PC-3 (cell line): Measurements from ENCODE around the gene HACD3. TPM values are rescaled to one million over a fixed set of nuclear protein-coding genes. Genes with fewer than 3 reads are reported as not detected.
"Not testable (repeated sequence)": the region's sequence is repeated elsewhere in the genome, so short reads cannot be mapped to it uniquely, and the experiment has no call there.

Experiments used
- ATAC-seq: fragments of 200-7000 bp; cut with Tn5 transposase; 2 replicates; pipeline ENCODE4 v1.9.1; 2020; ENCODE audit warnings: mild to moderate bottlenecking, moderate library complexity
- BruUV-seq: library from RNA; stranded (reverse); fragments of 400-500 nt; replicated peaks from 2 replicates; lab custom pipeline; 2021; lab: Mats Ljungman, UMichigan
- CTCF ChIA-PET: fragments of 300-600 bp; sonication (Branson Sonifier 250); formaldehyde crosslinking; loops from one replicate; lab custom pipeline; 2022; ENCODE audit warnings: antibody characterized with exemption; lab: Charles Lee
- POLR2A ChIA-PET: fragments of 300-600 bp; sonication (Branson Sonifier 250); formaldehyde crosslinking; loops from one replicate; lab custom pipeline; 2022; ENCODE audit warnings: antibody characterized with exemption; ENCODE audit not compliant: unreplicated experiment; lab: Charles Lee
- DNase-seq: peaks from one replicate; pipeline ENCODE4 v3.0.0-alpha.2; 2015
- H2AFZ ChIP-seq: fragments of 300-600 bp; sonication (generic); 2 replicates; pipeline ENCODE4 v1.6.0; 2016; ENCODE audit warnings: antibody characterized with exemption, low read length
- H3F3A ChIP-seq: fragments of 300-600 bp; sonication (generic); one replicate; pipeline ENCODE4 v1.6.0; 2017; ENCODE audit warnings: antibody characterized with exemption, low read length, control low read depth, mild to moderate bottlenecking; ENCODE audit not compliant: unreplicated experiment
- H3K27ac ChIP-seq: fragments of 300-600 bp; sonication (generic); 2 replicates; pipeline ENCODE4 v1.5.1; 2016; ENCODE audit warnings: mild to moderate bottlenecking, low read length
- H3K27me3 ChIP-seq: fragments of 300-600 bp; sonication (generic); 2 replicates; pipeline ENCODE4 v1.6.1; 2016; ENCODE audit warnings: low read length, mixed read lengths
- H3K36me3 ChIP-seq: fragments of 300-600 bp; sonication (generic); 2 replicates; pipeline ENCODE4 v1.6.1; 2016; ENCODE audit warnings: low read depth, mixed run types, low read length, mixed read lengths
- H3K4me1 ChIP-seq: fragments of 300-600 bp; sonication (generic); 2 replicates; pipeline ENCODE4 v1.5.1; 2016; ENCODE audit warnings: low read length; ENCODE audit not compliant: insufficient read depth
- H3K4me2 ChIP-seq: fragments of 300-600 bp; sonication (generic); 2 replicates; pipeline ENCODE4 v1.6.0; 2016; ENCODE audit warnings: low read length
- H3K4me3 ChIP-seq: fragments of 300-600 bp; sonication (generic); 2 replicates; pipeline ENCODE4 v1.5.1; 2016; ENCODE audit warnings: mild to moderate bottlenecking, low read length, mixed read lengths
- H3K79me2 ChIP-seq: fragments of 300-600 bp; sonication (generic); 2 replicates; pipeline ENCODE4 v1.6.1; 2017; ENCODE audit warnings: low read length, mixed read lengths
- H3K9ac ChIP-seq: fragments of 300-600 bp; sonication (generic); 2 replicates; pipeline ENCODE4 v1.6.0; 2016; ENCODE audit warnings: mild to moderate bottlenecking, low read length
- H3K9me2 ChIP-seq: fragments of 300-600 bp; sonication (generic); replicated peaks from 2 replicates; pipeline ENCODE4 v1.6.1; 2016; ENCODE audit warnings: mixed run types, low read length, mixed read lengths
- H3K9me3 ChIP-seq: fragments of 300-600 bp; sonication (generic); 2 replicates; pipeline ENCODE4 v1.6.1; 2016; ENCODE audit warnings: low read length, mixed read lengths
- H4K20me1 ChIP-seq: fragments of 300-600 bp; sonication (generic); 2 replicates; pipeline ENCODE4 v1.6.1; 2016; ENCODE audit warnings: low read length, mixed read lengths
- EZH2 ChIP-seq: fragments of 300-600 bp; sonication (generic); IDR thresholded peaks from one replicate; pipeline ENCODE4 v1.6.1; 2017; ENCODE audit warnings: antibody characterized with exemption, mild to moderate bottlenecking, low read length; ENCODE audit not compliant: unreplicated experiment
- EZH2phosphoT487 ChIP-seq: fragments of 300-600 bp; sonication (generic); IDR thresholded peaks from 2 replicates; pipeline ENCODE4 v1.6.1; 2018; ENCODE audit warnings: mild to moderate bottlenecking, antibody characterized with exemption, low read length, borderline replicate concordance
- intact Hi-C: fragments of 100-400 bp; cut with micrococcal nuclease; formaldehyde crosslinking; loops from 2 replicates; pipeline ENCODE4 v1.9.0; 2023
- total RNA-seq: library from RNA; depleted of rRNA; stranded (reverse); fragments of >200 nt; gene quantifications from 2 replicates; pipeline ENCODE4 v1.2.3, GENCODE V29; 2014
- TF ChIP-seq, protein P1 (sequence below): fragments of 300-600 bp; sonication (generic); conservative IDR thresholded peaks from 2 replicates; pipeline ENCODE4 v1.5.1; 2017; ENCODE audit warnings: antibody characterized with exemption, low read depth, mild to moderate bottlenecking, low read length

The HACD3 gene
- total RNA-seq, 1 experiment from 2014 or later, result 64.9 TPM

DNA sequence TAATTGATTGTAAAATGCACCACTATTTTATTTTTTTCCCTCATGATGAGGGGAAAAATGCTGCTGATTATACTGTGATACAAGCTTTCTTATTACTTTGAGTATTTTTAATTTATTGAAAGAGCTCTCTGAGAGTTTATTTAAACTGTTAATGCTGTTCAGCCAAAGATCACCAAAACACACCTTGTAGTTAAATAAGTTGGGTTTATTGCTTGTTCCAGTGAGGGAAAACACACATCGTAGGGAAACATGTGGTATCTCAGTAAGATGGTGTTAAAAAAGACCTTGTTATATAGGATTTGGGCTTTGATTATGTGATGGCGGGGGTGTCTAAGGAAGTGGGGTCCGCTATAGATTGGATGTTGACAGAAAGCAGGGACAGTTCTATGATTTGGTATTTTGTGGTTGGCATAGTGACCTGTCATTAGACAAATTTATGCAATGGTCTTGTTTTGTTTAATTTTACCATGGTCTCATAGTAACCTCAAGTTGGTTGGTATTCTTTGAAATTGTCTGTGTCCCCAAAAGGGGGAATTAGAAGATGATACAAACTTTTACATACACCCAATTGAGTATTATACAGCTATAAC lies 11.1 kb downstream of the HACD3 start:
- Histone ChIP-seq H3K4me3 (no peak overlapping the region), H3K36me3 (no peaks in the 10 kb centered on the region), H4K20me1 (peaks cover 16% of the 10 kb centered on the region; the same call in 1 of the 2 replicates), H3F3A (no peaks in the 10 kb centered on the region), H3K79me2 (peaks cover 82% of the 10 kb centered on the region), H3K9ac (no peak overlapping the region), H3K27me3 (no peaks in the 10 kb centered on the region), H3K4me2 (no peak overlapping the region), H3K4me1 (no peaks in the 10 kb centered on the region), H3K9me2 (no peaks in the 10 kb centered on the region), H3K9me3 (no peaks in the 10 kb centered on the region), H3K27ac (no peak overlapping the region), H2AFZ (no peak overlapping the region)
- no TSS peak for BruUV-seq
- no peak for DNase-seq
- TF ChIP-seq EZH2 (no peak), EZH2phosphoT487 (no peak)
- TF ChIP-seq, protein P1, sequence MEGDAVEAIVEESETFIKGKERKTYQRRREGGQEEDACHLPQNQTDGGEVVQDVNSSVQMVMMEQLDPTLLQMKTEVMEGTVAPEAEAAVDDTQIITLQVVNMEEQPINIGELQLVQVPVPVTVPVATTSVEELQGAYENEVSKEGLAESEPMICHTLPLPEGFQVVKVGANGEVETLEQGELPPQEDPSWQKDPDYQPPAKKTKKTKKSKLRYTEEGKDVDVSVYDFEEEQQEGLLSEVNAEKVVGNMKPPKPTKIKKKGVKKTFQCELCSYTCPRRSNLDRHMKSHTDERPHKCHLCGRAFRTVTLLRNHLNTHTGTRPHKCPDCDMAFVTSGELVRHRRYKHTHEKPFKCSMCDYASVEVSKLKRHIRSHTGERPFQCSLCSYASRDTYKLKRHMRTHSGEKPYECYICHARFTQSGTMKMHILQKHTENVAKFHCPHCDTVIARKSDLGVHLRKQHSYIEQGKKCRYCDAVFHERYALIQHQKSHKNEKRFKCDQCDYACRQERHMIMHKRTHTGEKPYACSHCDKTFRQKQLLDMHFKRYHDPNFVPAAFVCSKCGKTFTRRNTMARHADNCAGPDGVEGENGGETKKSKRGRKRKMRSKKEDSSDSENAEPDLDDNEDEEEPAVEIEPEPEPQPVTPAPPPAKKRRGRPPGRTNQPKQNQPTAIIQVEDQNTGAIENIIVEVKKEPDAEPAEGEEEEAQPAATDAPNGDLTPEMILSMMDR, result no peak
- no peak for ATAC-seq
- POLR2A ChIA-PET, result no interaction called here
- CTCF ChIA-PET, result no interaction called here
- intact Hi-C loops, result no loop called here

DNA sequence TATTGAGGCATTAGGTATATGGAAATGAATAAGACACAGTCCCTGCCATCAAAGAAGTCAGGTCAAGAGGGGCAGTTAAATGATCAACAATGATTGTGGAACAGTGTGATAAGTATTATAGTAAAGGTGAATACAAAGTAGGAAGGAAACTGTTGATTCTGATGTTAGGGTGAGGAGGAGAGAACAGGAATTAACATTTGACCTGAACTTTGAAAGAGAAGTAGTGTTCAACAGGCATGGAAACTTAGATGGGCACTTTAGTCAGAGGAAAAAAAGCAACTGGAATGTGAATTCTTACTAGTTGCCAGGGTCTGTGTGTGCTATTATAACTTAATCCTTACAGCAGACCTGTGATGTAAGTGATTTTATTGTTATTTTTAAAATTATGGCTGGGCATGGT lies 17.6 kb downstream of the HACD3 start:
- Histone ChIP-seq H3K79me2 (peaks cover 71% of the 10 kb centered on the region), H3K9me2 (no peaks in the 10 kb centered on the region), H3K4me2 (no peak overlapping the region), H3K36me3 (no peaks in the 10 kb centered on the region), H3F3A (no peaks in the 10 kb centered on the region), H3K4me3 (no peak overlapping the region), H3K9ac (no peak overlapping the region), H3K9me3 (no peaks in the 10 kb centered on the region), H3K27me3 (no peaks in the 10 kb centered on the region), H3K27ac (no peak overlapping the region), H3K4me1 (no peaks in the 10 kb centered on the region), H4K20me1 (peaks cover 4% of the 10 kb centered on the region; the same call in 1 of the 2 replicates), H2AFZ (no peak overlapping the region)
- intact Hi-C loops, result no loop called here
- ChIA-PET CTCF (no interaction called here), POLR2A (no interaction called here)
- ATAC-seq (no peak), DNase-seq (no peak)
- no TSS peak for BruUV-seq
- TF ChIP-seq, protein P1, result no peak
- TF ChIP-seq EZH2, result no peak
- TF ChIP-seq EZH2phosphoT487, result no peak

DNA sequence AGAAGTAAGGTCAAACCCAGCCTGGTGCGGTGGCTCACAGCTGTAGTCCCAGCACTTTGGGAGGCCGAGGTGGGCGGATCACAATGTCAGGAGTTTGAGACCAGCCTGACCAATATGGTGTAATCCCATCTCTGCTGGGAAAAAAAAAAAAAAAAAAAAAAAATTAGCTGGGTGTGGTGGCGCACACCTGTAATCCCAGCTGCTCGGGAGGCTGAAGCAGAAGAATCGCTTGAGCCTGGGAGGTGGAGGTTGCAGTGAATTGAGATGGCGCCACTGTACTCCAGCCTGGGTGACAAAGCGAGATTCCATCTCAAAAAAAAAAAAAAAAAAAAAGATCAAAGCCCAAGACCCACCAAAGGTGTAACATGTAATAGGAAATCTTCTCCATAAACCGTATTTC lies 19.0 kb downstream of the HACD3 start:
- H3K4me1 ChIP-seq, H3K27ac ChIP-seq, H3K27me3 ChIP-seq, ATAC-seq, H4K20me1 ChIP-seq, DNase-seq, H3K9me2 ChIP-seq, intact Hi-C loops, H3K36me3 ChIP-seq, BruUV-seq, H3F3A ChIP-seq, CTCF ChIA-PET, H3K9ac ChIP-seq, H3K9me3 ChIP-seq, H2AFZ ChIP-seq, H3K4me3 ChIP-seq, H3K4me2 ChIP-seq: not testable (repeated sequence)
- peaks cover 58% of the 10 kb centered on the region for H3K79me2 ChIP-seq
- POLR2A ChIA-PET, result interaction anchor here (0.6 kb wide), 2 partner anchors 36 to 231 kb away, joined by 5 to 7 read pairs; no protein-coding TSS in a partner anchor
